Glutamatergic neuron (in vitro differentiated cells): ENCODE measurements around the gene PLSCR2. TPM values are rescaled to one million over a fixed set of nuclear protein-coding genes. Genes with fewer than 3 reads are reported as not detected.
"Not testable (repeated sequence)": the region's sequence is repeated elsewhere in the genome, so short reads cannot be mapped to it uniquely, and the experiment has no call there.

ENCODE experiments used
- DNase-seq: peaks from one replicate; pipeline ENCODE4 v3.0.0; 2022
- H3K27ac Mint-ChIP-seq: one replicate; pipeline ENCODE4 v1.8.0; 2020; ENCODE audit warnings: mild to moderate bottlenecking, mixed read lengths, inconsistent platforms; ENCODE audit not compliant: unreplicated experiment
- H3K27me3 Mint-ChIP-seq: one replicate; pipeline ENCODE4 v1.8.0; 2020; ENCODE audit warnings: mild to moderate bottlenecking, moderate library complexity, mixed read lengths, inconsistent platforms; ENCODE audit not compliant: unreplicated experiment
- H3K36me3 Mint-ChIP-seq: one replicate; pipeline ENCODE4 v1.8.0; 2020; ENCODE audit warnings: mild to moderate bottlenecking, mixed read lengths, inconsistent platforms; ENCODE audit not compliant: unreplicated experiment
- H3K4me1 Mint-ChIP-seq: one replicate; pipeline ENCODE4 v1.8.0; 2020; ENCODE audit warnings: mild to moderate bottlenecking, low read depth, mixed read lengths, inconsistent platforms; ENCODE audit not compliant: unreplicated experiment
- H3K4me3 Mint-ChIP-seq: one replicate; pipeline ENCODE4 v1.8.0; 2020; ENCODE audit warnings: mild to moderate bottlenecking, mixed read lengths, inconsistent platforms; ENCODE audit not compliant: unreplicated experiment
- H3K9me3 Mint-ChIP-seq: one replicate; pipeline ENCODE4 v1.8.0; 2020; ENCODE audit warnings: mild to moderate bottlenecking, moderate library complexity, mixed read lengths, inconsistent platforms; ENCODE audit not compliant: unreplicated experiment
- total RNA-seq: library from RNA; stranded (reverse); fragmentation: NEBNext Ultra II Directional; extraction: Animal tissue kit (Norgen Biotek cat#: 25700); gene quantifications from one replicate; pipeline ENCODE4 v1.2.1, GENCODE V29; 2021; ENCODE audit not compliant: unreplicated experiment
- TF ChIP-seq, protein P1 (sequence below): fragments of 200-600 bp; sonication (generic); IDR thresholded peaks from one replicate; pipeline ENCODE4 v1.5.0; 2021; ENCODE audit not compliant: partially characterized antibody, unreplicated experiment

PLSCR2 gene
- total RNA-seq, 1 donor from 2014 or later, result not detected

DNA sequence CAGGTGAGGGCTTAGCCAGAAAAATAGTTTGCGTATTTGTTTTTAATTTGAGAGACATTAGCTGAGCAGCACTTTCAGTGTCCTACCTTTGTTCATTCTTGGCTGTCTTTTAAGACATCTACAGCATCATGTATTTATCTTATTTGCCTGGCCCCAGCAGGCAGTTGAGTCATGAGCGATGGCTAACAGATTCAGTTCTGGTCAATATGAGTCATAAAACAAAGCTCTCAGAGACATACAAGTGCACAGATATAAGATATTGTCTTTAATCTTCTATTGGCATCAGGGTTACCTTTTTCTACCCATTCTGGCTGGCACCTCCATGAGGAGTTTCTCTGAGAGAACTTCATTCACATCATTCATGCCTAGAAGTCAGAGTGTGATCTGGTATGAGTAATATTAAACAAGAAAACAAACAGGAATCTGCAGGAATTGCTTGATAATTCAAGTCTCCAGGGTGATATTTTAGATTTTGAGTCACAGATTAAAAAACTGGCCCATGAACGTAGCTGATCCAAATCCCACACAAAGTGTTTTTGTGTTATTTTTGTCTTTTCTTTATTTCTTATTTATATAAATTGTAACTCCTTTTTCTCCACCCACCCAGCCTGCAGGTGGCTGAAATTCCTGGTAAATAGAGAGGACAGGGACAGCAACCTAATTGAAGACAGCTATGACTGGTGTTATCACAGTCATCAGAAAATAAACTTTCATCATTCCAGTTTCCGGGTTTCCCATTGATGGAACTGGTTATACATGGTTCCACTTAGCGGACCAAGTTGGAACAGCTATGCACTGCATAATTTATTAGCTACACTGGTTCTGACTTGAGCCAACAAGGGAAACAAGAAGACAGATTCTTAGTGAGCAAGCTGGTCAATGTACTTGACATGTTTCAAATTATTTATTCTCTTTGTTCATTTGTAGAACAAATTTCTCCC is 47.3 kb downstream of the PLSCR2 start:
- TF ChIP-seq, protein P1, sequence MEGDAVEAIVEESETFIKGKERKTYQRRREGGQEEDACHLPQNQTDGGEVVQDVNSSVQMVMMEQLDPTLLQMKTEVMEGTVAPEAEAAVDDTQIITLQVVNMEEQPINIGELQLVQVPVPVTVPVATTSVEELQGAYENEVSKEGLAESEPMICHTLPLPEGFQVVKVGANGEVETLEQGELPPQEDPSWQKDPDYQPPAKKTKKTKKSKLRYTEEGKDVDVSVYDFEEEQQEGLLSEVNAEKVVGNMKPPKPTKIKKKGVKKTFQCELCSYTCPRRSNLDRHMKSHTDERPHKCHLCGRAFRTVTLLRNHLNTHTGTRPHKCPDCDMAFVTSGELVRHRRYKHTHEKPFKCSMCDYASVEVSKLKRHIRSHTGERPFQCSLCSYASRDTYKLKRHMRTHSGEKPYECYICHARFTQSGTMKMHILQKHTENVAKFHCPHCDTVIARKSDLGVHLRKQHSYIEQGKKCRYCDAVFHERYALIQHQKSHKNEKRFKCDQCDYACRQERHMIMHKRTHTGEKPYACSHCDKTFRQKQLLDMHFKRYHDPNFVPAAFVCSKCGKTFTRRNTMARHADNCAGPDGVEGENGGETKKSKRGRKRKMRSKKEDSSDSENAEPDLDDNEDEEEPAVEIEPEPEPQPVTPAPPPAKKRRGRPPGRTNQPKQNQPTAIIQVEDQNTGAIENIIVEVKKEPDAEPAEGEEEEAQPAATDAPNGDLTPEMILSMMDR, result no peak
- Mint-ChIP-seq H3K4me1 (no peaks in the 10 kb centered on the region), H3K27me3 (no peaks in the 10 kb centered on the region)

DNA sequence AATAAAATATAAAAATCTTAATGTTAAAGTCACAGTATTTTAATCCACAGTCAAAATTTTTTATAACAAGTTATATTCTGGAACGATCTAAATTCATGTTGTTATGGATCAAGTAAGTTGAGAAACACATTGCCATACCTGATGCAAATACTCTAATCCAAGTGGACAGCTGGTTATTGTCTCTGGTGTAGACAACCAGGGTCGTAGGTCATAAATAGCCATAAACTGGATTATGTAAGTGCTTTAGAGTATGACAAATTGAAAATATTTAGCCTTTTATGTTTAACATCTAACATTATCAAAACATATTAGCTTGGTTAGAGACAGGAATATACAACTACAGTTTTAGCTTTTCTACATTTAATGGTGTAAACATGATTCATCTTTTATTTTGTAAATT is 53.0 kb downstream of the PLSCR2 start:
- H3K27ac Mint-ChIP-seq, result no peak overlapping the region
- peaks cover 2% of the 10 kb centered on the region for H3K27me3 Mint-ChIP-seq
- H3K4me1 Mint-ChIP-seq, result no peaks in the 10 kb centered on the region
- peaks cover 14% of the 10 kb centered on the region for H3K36me3 Mint-ChIP-seq
- no peak for DNase-seq
- TF ChIP-seq, protein P1, result no peak
- no peak overlapping the region for H3K4me3 Mint-ChIP-seq
- H3K9me3 Mint-ChIP-seq, result peaks cover 8% of the 10 kb centered on the region

More for the DNA sequence above, 47.3 kb downstream of the PLSCR2 start:
- H3K27ac Mint-ChIP-seq, result no peak overlapping the region
- H3K9me3 Mint-ChIP-seq, result no peaks in the 10 kb centered on the region
- no peak for DNase-seq
- H3K4me3 Mint-ChIP-seq, result no peak overlapping the region
- no peaks in the 10 kb centered on the region for H3K36me3 Mint-ChIP-seq

DNA sequence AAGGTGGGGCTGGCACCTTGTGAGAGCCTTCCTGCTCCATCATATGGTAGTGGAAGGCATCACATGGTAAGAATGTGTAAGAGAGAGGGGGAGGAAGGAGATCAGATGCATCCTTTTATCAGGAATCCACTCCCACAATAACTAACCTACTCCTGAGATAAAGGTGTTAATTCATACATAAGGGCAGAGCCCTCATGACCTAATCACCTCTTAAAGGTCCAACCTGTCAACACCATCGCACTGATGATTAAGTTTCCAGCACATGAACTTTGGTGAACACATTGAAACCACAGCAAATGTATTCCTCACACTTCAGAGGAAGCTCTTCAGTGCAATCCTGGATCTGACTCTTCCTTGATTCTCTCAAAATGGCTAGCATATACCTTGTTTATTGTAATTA is 55.4 kb downstream of the PLSCR2 start:
- no peak overlapping the region for H3K27ac Mint-ChIP-seq
- TF ChIP-seq, protein P1, result no peak
- H3K36me3 Mint-ChIP-seq, result peaks cover 14% of the 10 kb centered on the region
- H3K9me3 Mint-ChIP-seq, result peaks cover 8% of the 10 kb centered on the region
- no peak overlapping the region for H3K4me3 Mint-ChIP-seq
- no peaks in the 10 kb centered on the region for H3K4me1 Mint-ChIP-seq
- no peak for DNase-seq
- peaks cover 2% of the 10 kb centered on the region for H3K27me3 Mint-ChIP-seq

DNA sequence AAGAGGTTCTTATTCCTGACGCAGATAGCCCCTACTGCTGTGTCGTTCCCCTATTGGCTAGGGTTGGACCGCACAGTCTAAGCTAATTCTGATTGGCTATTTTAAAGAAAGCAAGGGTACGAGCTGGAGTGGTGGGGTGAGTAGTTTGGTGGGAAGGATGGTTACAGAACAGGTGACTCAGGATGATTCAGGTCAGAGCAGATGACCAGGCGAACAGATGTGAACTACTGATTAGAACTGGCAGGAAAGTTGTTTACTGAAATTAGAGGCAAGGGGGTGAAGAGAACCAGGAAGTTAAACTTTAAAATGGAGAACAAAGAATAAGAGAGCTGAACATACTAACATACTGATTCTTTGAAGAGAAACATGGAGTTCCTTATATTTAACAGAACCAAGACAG is 56.6 kb downstream of the PLSCR2 start:
- not testable (repeated sequence) for H3K9me3 Mint-ChIP-seq, H3K4me3 Mint-ChIP-seq, DNase-seq, H3K27ac Mint-ChIP-seq, H3K27me3 Mint-ChIP-seq, H3K4me1 Mint-ChIP-seq
- peaks cover 14% of the 10 kb centered on the region for H3K36me3 Mint-ChIP-seq

DNA sequence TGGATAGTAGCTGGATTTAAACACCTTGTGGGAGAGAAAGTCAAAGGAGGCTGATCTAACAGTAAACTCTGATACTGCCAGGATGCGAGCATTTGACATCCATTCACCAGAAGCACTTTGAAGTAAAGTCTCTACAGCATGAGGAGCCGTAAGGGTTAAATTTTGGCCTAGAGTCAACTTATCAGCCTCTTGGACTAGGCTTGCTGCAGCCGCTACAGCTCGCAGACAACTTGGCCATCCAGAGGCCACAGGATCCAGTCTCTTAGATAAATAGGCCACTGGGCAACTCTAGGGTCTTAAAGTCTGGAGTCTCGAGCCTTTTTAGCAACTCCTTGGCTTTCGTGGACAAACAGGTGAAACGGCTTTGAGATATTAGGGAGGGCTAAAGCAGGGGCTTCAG is 61.4 kb downstream of the PLSCR2 start:
- TF ChIP-seq, protein P1, result no peak
- no peak overlapping the region for H3K4me3 Mint-ChIP-seq
- H3K27ac Mint-ChIP-seq, result no peak overlapping the region
- H3K27me3 Mint-ChIP-seq, result peaks cover 4% of the 10 kb centered on the region
- no peak for DNase-seq
- no peaks in the 10 kb centered on the region for H3K4me1 Mint-ChIP-seq
- H3K9me3 Mint-ChIP-seq, result peaks cover 10% of the 10 kb centered on the region
- H3K36me3 Mint-ChIP-seq, result peaks cover 7% of the 10 kb centered on the region
